OCI-LY7 (cell line): ENCODE data around the gene NRF1. TPM values are rescaled to one million over a fixed set of nuclear protein-coding genes. Genes with fewer than 3 reads are reported as not detected.

Experiments used
- BruUV-seq: library from RNA; stranded (reverse); fragments of 400-500 nt; replicated peaks from 2 replicates; lab custom pipeline; 2021; lab: Mats Ljungman, UMichigan
- CTCF ChIA-PET: fragments of 300-600 bp; sonication (Branson Sonifier 250); formaldehyde crosslinking; loops from one replicate; lab custom pipeline; 2022; ENCODE audit warnings: antibody characterized with exemption; ENCODE audit not compliant: unreplicated experiment; lab: Charles Lee
- POLR2A ChIA-PET: fragments of 300-600 bp; sonication (Branson Sonifier 250); formaldehyde crosslinking; loops from one replicate; lab custom pipeline; 2022; ENCODE audit warnings: antibody characterized with exemption; lab: Charles Lee
- DNase-seq: peaks from one replicate; pipeline ENCODE4 v3.0.0-alpha.2; 2015; ENCODE audit warnings: low spot score
- H2AFZ ChIP-seq: fragments of 200-600 bp; sonication (generic), shearing (Covaris generic); 2 replicates; pipeline ENCODE4 v1.6.1; 2014; ENCODE audit warnings: mild to moderate bottlenecking, antibody characterized with exemption, low read length, moderate library complexity
- H3K27ac ChIP-seq: fragments of 200-600 bp; sonication (generic); 2 replicates; pipeline ENCODE4 v1.5.1; 2014; ENCODE audit warnings: mixed run types, low read depth, mild to moderate bottlenecking, moderate library complexity, low read length, inconsistent platforms; ENCODE audit not compliant: poor library complexity, severe bottlenecking
- H3K36me3 ChIP-seq: fragments of 200-600 bp; sonication (generic); 2 replicates; pipeline ENCODE4 v1.6.1; 2014; ENCODE audit warnings: mild to moderate bottlenecking, antibody characterized with exemption, low read length, moderate library complexity, mixed read lengths; ENCODE audit not compliant: insufficient read depth
- H3K4me1 ChIP-seq: fragments of 200-600 bp; sonication (generic); 2 replicates; pipeline ENCODE4 v1.5.1; 2014; ENCODE audit warnings: mild to moderate bottlenecking, low read length; ENCODE audit not compliant: insufficient read depth, poor library complexity, severe bottlenecking
- H3K4me2 ChIP-seq: fragments of 200-600 bp; sonication (generic); 2 replicates; pipeline ENCODE4 v1.6.1; 2014; ENCODE audit warnings: mild to moderate bottlenecking, low read length
- H3K4me3 ChIP-seq: fragments of 200-600 bp; sonication (generic); 2 replicates; pipeline ENCODE4 v1.5.1; 2014; ENCODE audit warnings: mild to moderate bottlenecking, low read depth, low read length; ENCODE audit not compliant: poor library complexity, severe bottlenecking
- H3K79me2 ChIP-seq: fragments of 200-600 bp; sonication (generic); 2 replicates; pipeline ENCODE4 v1.6.1; 2016; ENCODE audit warnings: low read depth, mild to moderate bottlenecking, low read length, moderate library complexity, mixed read lengths; ENCODE audit not compliant: insufficient read depth
- H3K9me2 ChIP-seq: fragments of 200-600 bp; sonication (generic); 2 replicates; pipeline ENCODE4 v1.6.1; 2016; ENCODE audit warnings: mild to moderate bottlenecking, low read length, mixed read lengths; ENCODE audit not compliant: insufficient read depth
- H3K9me3 ChIP-seq: fragments of 200-600 bp; sonication (generic); 2 replicates; pipeline ENCODE4 v1.6.1; 2014; ENCODE audit warnings: mild to moderate bottlenecking, mixed run types, low read length, mixed read lengths
- H4K20me1 ChIP-seq: fragments of 200-600 bp; sonication (generic); 2 replicates; pipeline ENCODE4 v1.6.1; 2014; ENCODE audit warnings: mild to moderate bottlenecking, antibody characterized with exemption, low read length, moderate library complexity, mixed read lengths; ENCODE audit not compliant: insufficient read depth
- EZH2phosphoT487 ChIP-seq: fragments of 200-600 bp; sonication (generic); IDR thresholded peaks from 2 replicates; pipeline ENCODE4 v1.6.1; 2018; ENCODE audit warnings: low read depth, borderline replicate concordance, mild to moderate bottlenecking, mixed run types, antibody characterized with exemption, low read length, moderate library complexity, mixed read lengths
- intact Hi-C: fragments of 100-400 bp; cut with micrococcal nuclease; formaldehyde crosslinking; loops from one replicate; pipeline ENCODE4 v1.10.0; 2022; ENCODE audit not compliant: unreplicated experiment
- total RNA-seq, 2 experiments: library from RNA; depleted of rRNA in 1 of 2; stranded (reverse); fragments of >200 nt in 1 of 2; shearing (Covaris generic) in 1 of 2; gene quantifications; 2 replicates each; pipeline ENCODE4 v1.2.3, GENCODE V29; 2014 to 2022
- TF ChIP-seq, protein P1 (sequence below): fragments of 200-600 bp; sonication (generic); conservative IDR thresholded peaks from 2 replicates; pipeline ENCODE4 v1.5.1; 2014; ENCODE audit warnings: mild to moderate bottlenecking, antibody characterized with exemption, low read length, moderate library complexity, mixed read lengths

NRF1 gene
- total RNA-seq, 2 experiments from 2014 or later, result 26.5 to 26.9 TPM

DNA sequence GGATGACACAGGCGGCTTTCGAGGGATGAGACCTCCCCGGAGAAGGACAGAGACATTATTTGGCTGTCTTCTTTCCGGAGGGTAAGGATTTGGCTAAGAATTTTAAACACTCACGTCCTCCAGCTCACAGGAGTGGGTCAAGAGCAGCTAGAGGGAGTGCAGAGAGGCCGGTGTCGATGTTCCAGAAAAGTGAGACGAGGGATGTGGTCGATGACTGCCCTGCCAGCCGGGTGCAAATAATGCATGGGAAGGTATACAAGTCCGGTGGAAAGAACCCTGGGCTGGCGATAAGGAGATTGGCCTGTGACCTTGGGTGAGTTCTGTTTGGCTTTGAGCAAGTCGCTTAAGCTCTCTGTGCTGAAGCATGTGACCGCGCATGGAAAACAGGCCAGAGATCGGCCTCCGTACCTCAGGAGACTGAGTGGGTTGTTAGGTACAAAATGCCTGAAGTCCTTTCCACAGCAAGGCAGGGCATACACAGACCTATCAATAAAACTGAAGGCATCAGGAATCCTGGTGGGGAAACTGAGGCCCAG, 192.1 kb downstream of the NRF1 start:
- Histone ChIP-seq H3K9me2 (no peaks in the 10 kb centered on the region), H3K79me2 (no peaks in the 10 kb centered on the region), H3K4me1 (no peaks in the 10 kb centered on the region), H3K4me2 (no peak overlapping the region), H3K27ac (no peak overlapping the region), H2AFZ (no peak overlapping the region), H3K4me3 (no peak overlapping the region), H3K9me3 (no peaks in the 10 kb centered on the region), H4K20me1 (no peaks in the 10 kb centered on the region), H3K36me3 (no peaks in the 10 kb centered on the region)
- no TSS peak for BruUV-seq
- TF ChIP-seq EZH2phosphoT487, result no peak
- TF ChIP-seq, protein P1, sequence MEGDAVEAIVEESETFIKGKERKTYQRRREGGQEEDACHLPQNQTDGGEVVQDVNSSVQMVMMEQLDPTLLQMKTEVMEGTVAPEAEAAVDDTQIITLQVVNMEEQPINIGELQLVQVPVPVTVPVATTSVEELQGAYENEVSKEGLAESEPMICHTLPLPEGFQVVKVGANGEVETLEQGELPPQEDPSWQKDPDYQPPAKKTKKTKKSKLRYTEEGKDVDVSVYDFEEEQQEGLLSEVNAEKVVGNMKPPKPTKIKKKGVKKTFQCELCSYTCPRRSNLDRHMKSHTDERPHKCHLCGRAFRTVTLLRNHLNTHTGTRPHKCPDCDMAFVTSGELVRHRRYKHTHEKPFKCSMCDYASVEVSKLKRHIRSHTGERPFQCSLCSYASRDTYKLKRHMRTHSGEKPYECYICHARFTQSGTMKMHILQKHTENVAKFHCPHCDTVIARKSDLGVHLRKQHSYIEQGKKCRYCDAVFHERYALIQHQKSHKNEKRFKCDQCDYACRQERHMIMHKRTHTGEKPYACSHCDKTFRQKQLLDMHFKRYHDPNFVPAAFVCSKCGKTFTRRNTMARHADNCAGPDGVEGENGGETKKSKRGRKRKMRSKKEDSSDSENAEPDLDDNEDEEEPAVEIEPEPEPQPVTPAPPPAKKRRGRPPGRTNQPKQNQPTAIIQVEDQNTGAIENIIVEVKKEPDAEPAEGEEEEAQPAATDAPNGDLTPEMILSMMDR, result no peak
- POLR2A ChIA-PET, result interaction anchor here (0.7 kb wide), 1 partner anchor 1127 kb away, joined by 3 read pairs; no protein-coding TSS in a partner anchor
- intact Hi-C loops, result no loop called here
- DNase-seq, result no peak
- CTCF ChIA-PET, result no interaction called here

GRCh38 chr7:129804111-129804889, 192.8 kb downstream of the NRF1 start:
- no peak overlapping the region for H3K27ac ChIP-seq
- CTCF ChIA-PET, result no interaction called here
- no peak for DNase-seq
- H3K36me3 ChIP-seq, result no peaks in the 10 kb centered on the region
- no peaks in the 10 kb centered on the region for H3K9me2 ChIP-seq
- H3K4me2 ChIP-seq, result no peak overlapping the region
- H3K79me2 ChIP-seq, result no peaks in the 10 kb centered on the region
- H2AFZ ChIP-seq, result no peak overlapping the region
- intact Hi-C loops, result no loop called here
- no peaks in the 10 kb centered on the region for H4K20me1 ChIP-seq
- H3K4me3 ChIP-seq, result no peak overlapping the region
- H3K4me1 ChIP-seq, result no peaks in the 10 kb centered on the region
- no peaks in the 10 kb centered on the region for H3K9me3 ChIP-seq
- no TSS peak for BruUV-seq
- TF ChIP-seq EZH2phosphoT487, result no peak
- TF ChIP-seq, protein P1, result no peak
- POLR2A ChIA-PET, result no interaction called here
